Tibial nerve (tissue), 4 donors: ENCODE data around the gene C16orf54.

Experiments
- EP300 ChIP-seq, 2 donors: sonication (generic); formaldehyde crosslinking; IDR thresholded peaks; one replicate each; pipeline ENCODE4 v1.6.1; 2017; ENCODE audit warnings: antibody characterized with exemption in 2 of 2, mild to moderate bottlenecking in 1 of 2
- POLR2A ChIP-seq, 2 donors: fragments of 450-650 bp; IDR thresholded peaks; one replicate each; pipeline ENCODE4 v1.6.1; 2017; ENCODE audit warnings: antibody characterized with exemption in 2 of 2, mild to moderate bottlenecking in 2 of 2, moderate library complexity in 2 of 2
- TF ChIP-seq, protein P1 (sequence below), 5 experiments: fragments of 200-600 bp in 3 of 5; fragments of 450-650 bp in 2 of 5; sonication (generic) in 3 of 5; IDR thresholded peaks; one replicate each; pipeline ENCODE4 v1.5.1; 2016 to 2019; ENCODE audit warnings: antibody characterized with exemption in 5 of 5, mild to moderate bottlenecking in 3 of 5, moderate library complexity in 2 of 5

DNA sequence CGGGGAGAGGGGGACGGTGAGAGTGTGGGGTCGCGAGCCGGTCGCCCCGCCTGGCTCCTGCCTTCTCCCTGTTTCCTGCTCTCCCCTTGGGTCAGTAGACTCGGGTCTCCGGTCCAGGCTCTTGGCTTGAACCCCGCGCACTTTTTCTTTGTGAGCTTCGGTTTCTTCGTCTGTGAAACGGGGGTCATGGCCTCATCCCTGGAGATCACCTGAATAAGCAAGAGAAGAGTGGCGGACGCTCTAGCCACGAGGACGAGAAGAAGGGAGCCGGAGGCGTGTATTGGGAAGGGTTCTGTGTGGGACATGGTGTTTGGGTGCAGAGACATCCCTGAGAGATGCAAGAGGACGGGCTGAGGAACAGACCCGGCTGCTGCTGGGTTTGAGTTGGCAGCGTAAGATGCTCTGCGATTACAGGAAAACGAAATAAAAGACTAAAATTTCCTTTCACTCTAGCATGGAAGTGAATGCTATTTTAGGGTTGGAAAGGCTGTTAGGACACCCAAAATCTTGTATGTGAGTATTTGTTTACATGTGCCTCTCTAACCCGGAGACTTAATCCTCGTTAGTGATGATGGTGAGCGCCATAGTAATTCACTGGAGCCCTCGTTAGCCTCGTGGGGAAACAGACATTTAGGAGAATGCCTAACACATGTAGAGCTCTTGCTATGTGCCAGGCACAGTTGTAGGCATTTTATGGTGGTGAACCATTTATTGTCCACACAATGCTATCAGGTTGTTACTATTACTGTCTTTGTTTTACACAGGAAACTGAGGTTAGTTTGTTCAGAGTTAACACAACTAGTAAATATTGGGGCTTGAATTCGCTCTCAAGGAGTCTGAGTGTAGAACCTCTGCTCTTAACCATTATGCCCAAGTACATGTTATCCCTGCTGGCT lies 45.4 kb upstream of the C16orf54 start:
- TF ChIP-seq, protein P1, sequence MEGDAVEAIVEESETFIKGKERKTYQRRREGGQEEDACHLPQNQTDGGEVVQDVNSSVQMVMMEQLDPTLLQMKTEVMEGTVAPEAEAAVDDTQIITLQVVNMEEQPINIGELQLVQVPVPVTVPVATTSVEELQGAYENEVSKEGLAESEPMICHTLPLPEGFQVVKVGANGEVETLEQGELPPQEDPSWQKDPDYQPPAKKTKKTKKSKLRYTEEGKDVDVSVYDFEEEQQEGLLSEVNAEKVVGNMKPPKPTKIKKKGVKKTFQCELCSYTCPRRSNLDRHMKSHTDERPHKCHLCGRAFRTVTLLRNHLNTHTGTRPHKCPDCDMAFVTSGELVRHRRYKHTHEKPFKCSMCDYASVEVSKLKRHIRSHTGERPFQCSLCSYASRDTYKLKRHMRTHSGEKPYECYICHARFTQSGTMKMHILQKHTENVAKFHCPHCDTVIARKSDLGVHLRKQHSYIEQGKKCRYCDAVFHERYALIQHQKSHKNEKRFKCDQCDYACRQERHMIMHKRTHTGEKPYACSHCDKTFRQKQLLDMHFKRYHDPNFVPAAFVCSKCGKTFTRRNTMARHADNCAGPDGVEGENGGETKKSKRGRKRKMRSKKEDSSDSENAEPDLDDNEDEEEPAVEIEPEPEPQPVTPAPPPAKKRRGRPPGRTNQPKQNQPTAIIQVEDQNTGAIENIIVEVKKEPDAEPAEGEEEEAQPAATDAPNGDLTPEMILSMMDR (IDR thresholded peaks at IDR 0.05) = no peak
- TF ChIP-seq POLR2A (IDR thresholded peaks at IDR 0.05) (no peak), EP300 (IDR thresholded peaks at IDR 0.05) (no peak)
